ENCODE data around the gene GPR31.
"Not testable (repeated sequence)": the region's sequence is repeated elsewhere in the genome, so short reads cannot be mapped to it uniquely, and the experiment has no call there.

DNA sequence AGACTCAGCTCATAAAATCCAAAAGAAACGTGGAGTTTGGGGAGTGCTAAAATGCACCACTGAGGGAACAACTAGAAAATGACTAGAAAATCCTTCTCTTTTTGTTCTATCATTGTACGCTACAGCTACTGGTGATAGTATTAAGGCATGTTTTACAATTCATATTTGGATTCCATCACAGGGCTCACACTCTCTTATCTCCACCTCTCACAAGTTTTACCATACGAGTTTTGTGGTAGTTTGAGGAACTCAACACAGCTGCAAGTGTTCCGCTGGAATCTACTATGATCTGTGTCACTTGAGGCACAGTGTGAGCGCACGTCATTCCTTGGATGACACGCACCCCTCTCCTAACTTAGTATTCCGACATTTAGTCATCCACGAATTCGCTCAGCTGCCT, 9.9 kb upstream of the GPR31 start:
- TF ChIP-seq, protein P1, sequence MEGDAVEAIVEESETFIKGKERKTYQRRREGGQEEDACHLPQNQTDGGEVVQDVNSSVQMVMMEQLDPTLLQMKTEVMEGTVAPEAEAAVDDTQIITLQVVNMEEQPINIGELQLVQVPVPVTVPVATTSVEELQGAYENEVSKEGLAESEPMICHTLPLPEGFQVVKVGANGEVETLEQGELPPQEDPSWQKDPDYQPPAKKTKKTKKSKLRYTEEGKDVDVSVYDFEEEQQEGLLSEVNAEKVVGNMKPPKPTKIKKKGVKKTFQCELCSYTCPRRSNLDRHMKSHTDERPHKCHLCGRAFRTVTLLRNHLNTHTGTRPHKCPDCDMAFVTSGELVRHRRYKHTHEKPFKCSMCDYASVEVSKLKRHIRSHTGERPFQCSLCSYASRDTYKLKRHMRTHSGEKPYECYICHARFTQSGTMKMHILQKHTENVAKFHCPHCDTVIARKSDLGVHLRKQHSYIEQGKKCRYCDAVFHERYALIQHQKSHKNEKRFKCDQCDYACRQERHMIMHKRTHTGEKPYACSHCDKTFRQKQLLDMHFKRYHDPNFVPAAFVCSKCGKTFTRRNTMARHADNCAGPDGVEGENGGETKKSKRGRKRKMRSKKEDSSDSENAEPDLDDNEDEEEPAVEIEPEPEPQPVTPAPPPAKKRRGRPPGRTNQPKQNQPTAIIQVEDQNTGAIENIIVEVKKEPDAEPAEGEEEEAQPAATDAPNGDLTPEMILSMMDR (IDR thresholded peaks at IDR 0.05; ENCODE audit: low read depth, low read length) = not testable (repeated sequence)
- not testable (repeated sequence) for TF ChIP-seq MYC (IDR thresholded peaks at IDR 0.05; ENCODE audit: low read depth, low read length)

Data from NB4 (cell line).